ENCODE results near the gene ARHGAP21.

The ARHGAP21 gene

DNA sequence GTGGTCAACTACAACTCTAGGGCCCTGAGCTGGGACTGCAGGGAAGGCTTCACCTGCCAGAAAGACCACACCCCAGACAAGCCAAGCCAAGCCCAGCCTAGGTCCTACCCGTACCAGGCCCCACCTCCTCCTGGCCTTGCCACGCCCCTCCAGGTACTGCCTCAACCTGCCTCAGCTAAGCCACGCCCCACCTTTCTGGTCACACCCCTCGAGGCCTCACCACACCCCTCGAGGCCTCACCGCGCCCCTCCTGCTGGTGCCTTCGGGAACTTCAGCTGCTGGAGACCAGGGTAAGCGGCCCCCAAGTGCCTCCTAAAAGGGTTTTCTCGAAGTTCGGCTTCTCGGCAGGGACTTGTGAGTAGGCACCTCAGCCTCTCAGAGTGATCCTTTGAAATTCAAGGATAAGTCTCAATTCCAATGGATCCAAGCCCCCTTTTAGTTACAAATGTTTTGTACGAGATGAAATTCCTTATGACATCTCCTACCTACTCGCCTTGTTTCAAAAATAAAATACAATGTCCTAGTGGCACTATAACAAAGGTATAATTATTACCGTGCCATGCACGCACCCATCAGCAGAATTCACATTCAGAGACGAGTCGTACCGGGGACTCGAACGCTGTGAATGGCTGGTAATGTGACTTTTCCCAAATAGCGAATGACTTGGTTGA, 171.2 kb downstream of the ARHGAP21 start:
- no peak overlapping the region for H3K4me3 ChIP-seq (replicated peaks; ENCODE audit: low read depth, low read length)
- DNase-seq (ENCODE audit: low read depth), result no peak
- TF ChIP-seq, protein P1, sequence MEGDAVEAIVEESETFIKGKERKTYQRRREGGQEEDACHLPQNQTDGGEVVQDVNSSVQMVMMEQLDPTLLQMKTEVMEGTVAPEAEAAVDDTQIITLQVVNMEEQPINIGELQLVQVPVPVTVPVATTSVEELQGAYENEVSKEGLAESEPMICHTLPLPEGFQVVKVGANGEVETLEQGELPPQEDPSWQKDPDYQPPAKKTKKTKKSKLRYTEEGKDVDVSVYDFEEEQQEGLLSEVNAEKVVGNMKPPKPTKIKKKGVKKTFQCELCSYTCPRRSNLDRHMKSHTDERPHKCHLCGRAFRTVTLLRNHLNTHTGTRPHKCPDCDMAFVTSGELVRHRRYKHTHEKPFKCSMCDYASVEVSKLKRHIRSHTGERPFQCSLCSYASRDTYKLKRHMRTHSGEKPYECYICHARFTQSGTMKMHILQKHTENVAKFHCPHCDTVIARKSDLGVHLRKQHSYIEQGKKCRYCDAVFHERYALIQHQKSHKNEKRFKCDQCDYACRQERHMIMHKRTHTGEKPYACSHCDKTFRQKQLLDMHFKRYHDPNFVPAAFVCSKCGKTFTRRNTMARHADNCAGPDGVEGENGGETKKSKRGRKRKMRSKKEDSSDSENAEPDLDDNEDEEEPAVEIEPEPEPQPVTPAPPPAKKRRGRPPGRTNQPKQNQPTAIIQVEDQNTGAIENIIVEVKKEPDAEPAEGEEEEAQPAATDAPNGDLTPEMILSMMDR (IDR thresholded peaks at IDR 0.05; ENCODE audit: low read length, missing control alignments), result peak; percentile 8

DNA sequence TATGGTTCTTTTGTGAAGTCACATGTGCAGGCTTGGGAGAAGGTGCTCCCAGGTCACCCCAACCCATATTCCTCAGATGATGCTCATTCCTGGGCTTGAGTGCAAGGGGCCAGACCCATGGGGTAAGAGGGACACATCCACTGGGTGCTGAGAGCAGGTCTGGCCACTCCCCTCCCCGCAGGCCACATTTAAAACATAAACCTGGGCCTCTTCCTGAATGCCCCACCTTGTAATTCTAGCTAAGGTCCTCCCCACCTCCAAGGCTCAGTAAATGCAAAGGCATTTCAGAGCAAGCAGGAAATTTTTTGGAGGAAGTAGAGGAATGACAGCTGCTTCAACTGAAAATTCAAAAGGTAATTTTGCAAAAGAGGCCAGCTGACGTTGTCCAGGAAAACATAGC, 172.5 kb downstream of the ARHGAP21 start:
- H3K4me3 ChIP-seq (replicated peaks; ENCODE audit: low read depth, low read length), result no peak overlapping the region
- DNase-seq (ENCODE audit: low read depth), result no peak
- TF ChIP-seq, protein P1 (IDR thresholded peaks at IDR 0.05; ENCODE audit: low read length, missing control alignments), result no peak

DNA sequence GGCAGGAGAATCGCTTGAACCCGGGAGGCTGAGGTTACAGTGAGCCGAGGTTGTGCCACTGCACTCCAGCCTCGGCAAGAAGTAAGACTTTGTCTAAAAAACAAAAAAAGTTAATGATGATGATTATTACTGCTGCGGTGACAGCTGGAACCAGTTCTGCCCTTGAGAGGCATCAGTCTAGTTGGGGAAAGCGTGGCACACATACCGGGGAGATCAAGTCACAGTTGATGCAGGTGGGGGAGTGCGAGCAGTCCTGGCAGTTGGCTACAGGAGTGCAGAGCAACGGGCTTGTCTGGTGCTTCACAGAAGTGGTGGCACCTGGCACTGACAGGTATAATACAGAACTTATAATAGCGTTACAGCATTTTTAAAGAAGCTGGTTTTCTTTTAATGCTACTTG, 173.0 kb downstream of the ARHGAP21 start:
- no peak overlapping the region for H3K4me3 ChIP-seq (replicated peaks; ENCODE audit: low read depth, low read length)
- no peak for DNase-seq (ENCODE audit: low read depth)
- TF ChIP-seq, protein P1 (IDR thresholded peaks at IDR 0.05; ENCODE audit: low read length, missing control alignments), result no peak

DNA sequence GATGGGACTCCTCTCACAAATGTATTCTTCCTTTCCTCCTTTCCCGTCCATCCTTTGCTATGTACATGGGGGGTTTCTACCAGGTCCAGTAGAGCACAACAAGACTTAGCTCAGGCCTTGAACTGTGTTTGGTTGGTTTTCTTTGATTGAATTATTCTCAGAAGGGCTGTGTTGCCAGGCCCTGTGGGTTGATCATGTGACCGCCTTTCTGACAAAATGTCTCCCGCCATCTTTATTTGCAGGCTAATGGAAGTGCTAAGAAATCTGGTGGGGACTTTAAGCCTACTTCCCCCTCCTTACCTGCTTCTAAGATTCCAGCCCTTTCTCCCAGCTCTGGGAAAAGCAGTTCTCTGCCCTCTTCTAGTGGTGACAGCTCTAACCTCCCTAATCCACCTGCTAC, 178.1 kb downstream of the ARHGAP21 start:
- TF ChIP-seq, protein P1 (IDR thresholded peaks at IDR 0.05; ENCODE audit: low read length, missing control alignments), result no peak
- no peak for DNase-seq (ENCODE audit: low read depth)
- no peak overlapping the region for H3K4me3 ChIP-seq (replicated peaks; ENCODE audit: low read depth, low read length)

DNA sequence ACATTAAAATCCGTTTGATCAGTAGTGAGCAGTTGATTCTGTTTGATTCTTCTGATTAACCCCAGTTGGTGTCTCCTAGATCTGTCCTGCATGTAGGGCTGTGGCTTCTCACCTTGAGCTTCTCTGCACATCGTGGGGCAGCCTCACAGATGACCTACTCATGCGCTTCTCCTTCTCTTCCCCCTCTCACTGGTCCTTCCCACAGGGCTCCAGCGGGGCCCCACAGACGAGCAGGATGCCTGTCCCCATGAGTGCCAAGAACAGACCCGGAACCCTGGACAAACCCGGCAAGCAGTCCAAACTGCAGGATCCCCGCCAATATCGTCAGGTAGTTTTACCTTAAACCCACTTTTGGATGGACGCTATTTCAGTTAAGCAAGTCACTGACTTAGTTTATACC, 178.9 kb downstream of the ARHGAP21 start:
- no peak overlapping the region for H3K4me3 ChIP-seq (replicated peaks; ENCODE audit: low read depth, low read length)
- TF ChIP-seq, protein P1 (IDR thresholded peaks at IDR 0.05; ENCODE audit: low read length, missing control alignments), result no peak
- no peak for DNase-seq (ENCODE audit: low read depth)

DNA sequence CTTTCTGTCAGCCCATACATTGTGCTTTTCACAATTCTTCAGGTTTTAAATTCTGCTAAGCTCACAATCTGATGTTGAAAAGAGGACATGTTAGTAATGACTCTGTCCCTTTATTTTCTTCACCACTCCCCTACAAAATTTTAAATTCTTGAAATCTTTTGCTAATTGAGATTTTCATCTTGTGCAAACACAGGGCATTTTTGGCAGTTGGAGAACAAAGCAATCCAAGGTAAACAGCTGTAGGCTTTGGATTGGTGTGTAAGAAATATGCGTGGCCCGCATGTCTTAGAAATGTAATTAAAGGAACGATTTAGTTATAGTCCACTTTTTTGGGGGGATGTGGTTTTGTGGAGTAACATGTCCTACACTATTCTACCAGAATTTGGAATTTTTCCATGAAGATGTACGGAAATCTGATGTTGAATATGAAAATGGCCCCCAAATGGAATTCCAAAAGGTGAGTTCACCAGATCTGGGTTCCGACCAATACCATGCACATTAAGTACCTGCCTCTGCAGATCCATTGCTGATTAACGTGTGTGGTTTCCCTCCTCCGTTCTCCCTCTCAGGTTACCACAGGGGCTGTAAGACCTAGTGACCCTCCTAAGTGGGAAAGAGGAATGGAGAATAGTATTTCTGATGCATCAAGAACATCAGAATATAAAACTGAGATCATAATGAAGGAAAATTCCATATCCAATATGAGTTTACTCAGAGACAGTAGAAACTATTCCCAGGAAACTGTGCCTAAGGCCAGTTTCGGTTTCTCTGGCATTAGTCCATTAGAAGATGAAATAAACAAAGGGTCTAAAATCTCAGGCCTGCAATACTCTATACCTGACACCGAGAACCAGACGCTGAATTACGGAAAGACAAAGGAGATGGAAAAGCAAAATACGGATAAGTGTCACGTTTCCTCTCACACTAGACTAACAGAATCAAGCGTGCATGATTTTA, 181.1 kb downstream of the ARHGAP21 start:
- H3K4me3 ChIP-seq (replicated peaks; ENCODE audit: low read depth, low read length), result no peak overlapping the region
- DNase-seq (ENCODE audit: low read depth), result no peak
- TF ChIP-seq, protein P1 (IDR thresholded peaks at IDR 0.05; ENCODE audit: low read length, missing control alignments), result no peak
